Neutrophil (primary cell): Measurements from ENCODE around the gene FAM221B.

Experiments
- H3K27ac ChIP-seq: fragments of 200-600 bp; sonication (generic); 2 replicates; pipeline ENCODE4 v1.5.1; 2016; ENCODE audit warnings: mild to moderate bottlenecking, moderate library complexity
- H3K27me3 ChIP-seq: fragments of 200-600 bp; sonication (generic); 2 replicates; pipeline ENCODE4 v1.6.0; 2016; ENCODE audit warnings: mild to moderate bottlenecking
- H3K36me3 ChIP-seq: fragments of 200-600 bp; sonication (generic); 2 replicates; pipeline ENCODE4 v1.5.1; 2017
- H3K4me1 ChIP-seq, 2 experiments: fragments of 200-600 bp in 1 of 2; sonication (generic) in 1 of 2; 1 replicate in 1 of 2; 2 replicates in 1 of 2; pipeline versions ENCODE4 v1.5.1 to v1.6.1; 2013 to 2016; ENCODE audit warnings: low read depth in 1 of 2, low read length in 1 of 2, mild to moderate bottlenecking in 1 of 2, moderate library complexity in 1 of 2; ENCODE audit not compliant: control insufficient read depth in 1 of 2, insufficient read depth in 1 of 2
- H3K4me3 ChIP-seq, 2 experiments: fragments of 200-600 bp in 1 of 2; sonication (generic) in 1 of 2; 1 replicate in 1 of 2; 2 replicates in 1 of 2; pipeline ENCODE4 v1.5.1; 2013 to 2016; ENCODE audit warnings: low read depth in 1 of 2, low read length in 1 of 2, mild to moderate bottlenecking in 1 of 2, moderate library complexity in 1 of 2
- H3K9me3 ChIP-seq: fragments of 200-600 bp; sonication (generic); 2 replicates; pipeline ENCODE4 v1.5.1; 2016
- CTCF ChIP-seq: fragments of 200-600 bp; sonication (generic); IDR thresholded peaks from 2 replicates; pipeline ENCODE4 v1.5.1; 2016; ENCODE audit warnings: antibody characterized with exemption

FAM221B gene

GRCh38 chr9:35845824-35846771 lies 17.6 kb upstream of the FAM221B start:
- H3K27ac ChIP-seq: peak overlapping the region; percentile 75
- no peaks in the 10 kb centered on the region for H3K36me3 ChIP-seq
- peak overlapping the region; percentile 31 to 54 for H3K4me3 ChIP-seq
- H3K9me3 ChIP-seq: no peaks in the 10 kb centered on the region
- H3K4me1 ChIP-seq: peaks cover 44 to 53% of the 10 kb centered on the region in 2 experiments
- H3K27me3 ChIP-seq: peaks cover 76% of the 10 kb centered on the region
- no peak for TF ChIP-seq CTCF

GRCh38 chr9:35844628-35845270 lies 16.2 kb upstream of the FAM221B start:
- peak overlapping the region in 1 of 2 experiments; percentile 54 for H3K4me3 ChIP-seq
- peak; percentile 38 for TF ChIP-seq CTCF
- H3K27ac ChIP-seq: peak overlapping the region; percentile 75
- no peaks in the 10 kb centered on the region for H3K36me3 ChIP-seq
- no peaks in the 10 kb centered on the region for H3K9me3 ChIP-seq
- peaks cover 76% of the 10 kb centered on the region for H3K27me3 ChIP-seq
- H3K4me1 ChIP-seq: peaks cover 44 to 53% of the 10 kb centered on the region in 2 experiments

- no peak for TF ChIP-seq CTCF
- peaks cover 44 to 53% of the 10 kb centered on the region in 2 experiments for H3K4me1 ChIP-seq
- peaks cover 76% of the 10 kb centered on the region for H3K27me3 ChIP-seq
- no peak overlapping the region for H3K27ac ChIP-seq
- H3K4me3 ChIP-seq: no peak overlapping the region
- H3K36me3 ChIP-seq: no peaks in the 10 kb centered on the region
- no peaks in the 10 kb centered on the region for H3K9me3 ChIP-seq
These were observed 14.3 kb upstream of the FAM221B start for GRCh38 chr9:35842795-35843194.

GRCh38 chr9:35842020-35842745 lies 13.7 kb upstream of the FAM221B start:
- peaks cover 44 to 53% of the 10 kb centered on the region in 2 experiments for H3K4me1 ChIP-seq
- no peak for TF ChIP-seq CTCF
- H3K4me3 ChIP-seq: no peak overlapping the region

GRCh38 chr9:35841645-35841900 lies 13.0 kb upstream of the FAM221B start:
- TF ChIP-seq CTCF: no peak
- Histone ChIP-seq H3K4me3 (no peak overlapping the region), H3K27ac (no peak overlapping the region), H3K9me3 (no peaks in the 10 kb centered on the region), H3K4me1 (peaks cover 40 to 47% of the 10 kb centered on the region in 2 experiments), H3K36me3 (no peaks in the 10 kb centered on the region), H3K27me3 (peaks cover 76% of the 10 kb centered on the region)

More at GRCh38 chr9:35842020-35842745, 13.7 kb upstream of the FAM221B start:
- H3K9me3 ChIP-seq: no peaks in the 10 kb centered on the region
- H3K27ac ChIP-seq: no peak overlapping the region
- no peaks in the 10 kb centered on the region for H3K36me3 ChIP-seq
- H3K27me3 ChIP-seq: peaks cover 76% of the 10 kb centered on the region
